AG09309 (cell line): ENCODE measurements around the gene OR7G2.

Source experiments
- DNase-seq: peaks from one replicate; pipeline ENCODE4 v3.0.0-alpha.2; 2010; ENCODE audit warnings: low read depth
- H3K4me3 ChIP-seq: 2 replicates; pipeline ENCODE4 v1.5.1; 2011; ENCODE audit warnings: mild to moderate bottlenecking, low read depth, low read length, moderate library complexity; ENCODE audit not compliant: control insufficient read depth
- CTCF ChIP-seq: IDR thresholded peaks from 2 replicates; pipeline ENCODE4 v1.5.1; 2011; ENCODE audit warnings: mild to moderate bottlenecking, low read depth, low read length, inconsistent platforms; ENCODE audit not compliant: insufficient read depth, control insufficient read depth; ENCODE audit errors: missing control alignments

OR7G2 gene

DNA sequence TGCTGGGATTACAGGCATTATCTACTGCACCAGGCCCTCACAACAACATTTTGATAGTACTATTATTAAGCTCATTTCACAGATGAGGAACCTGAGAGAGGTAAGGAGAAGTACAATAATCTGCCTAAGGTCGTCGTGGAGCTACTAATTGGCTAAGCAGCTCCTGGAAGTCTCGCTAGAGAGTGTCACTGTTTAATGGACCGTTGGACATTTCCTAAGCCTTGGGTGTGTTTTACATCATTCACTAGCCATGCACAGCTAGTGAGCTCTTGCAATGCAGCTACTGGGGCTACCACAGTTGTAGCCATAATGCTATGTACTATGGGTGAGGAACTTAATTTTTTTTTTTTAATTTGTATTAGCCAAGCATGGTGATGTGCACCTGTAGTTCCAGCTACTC, 54.4 kb downstream of the OR7G2 start:
- no peak for TF ChIP-seq CTCF
- DNase-seq, result no peak
- no peak overlapping the region for H3K4me3 ChIP-seq
